ENCODE measurements around the gene ARRB1. TPM values are rescaled to one million over a fixed set of nuclear protein-coding genes. Genes with fewer than 3 reads are reported as not detected.
"Not testable (repeated sequence)": the region's sequence is repeated elsewhere in the genome, so short reads cannot be mapped to it uniquely, and the experiment has no call there.

Gene ARRB1
- total RNA-seq, 1 donor from 2014 or later, result 24.6 TPM

GRCh38 chr11:75375626-75376025 lies 24.2 kb upstream of the ARRB1 start:
- ATAC-seq (ENCODE audit: poor library complexity) (no peak), DNase-seq (no peak)
- intact Hi-C loops (cut with DNase I), result no loop called here

GRCh38 chr11:75374646-75375045 lies 23.2 kb upstream of the ARRB1 start:
- DNase-seq, result no peak
- ATAC-seq (ENCODE audit: poor library complexity), result no peak
- intact Hi-C loops (cut with DNase I), result no loop called here

GRCh38 chr11:75373201-75373600 lies 21.7 kb upstream of the ARRB1 start:
- ATAC-seq (ENCODE audit: poor library complexity), result no peak
- DNase-seq, result no peak
- intact Hi-C loops (cut with DNase I), result no loop called here

DNA sequence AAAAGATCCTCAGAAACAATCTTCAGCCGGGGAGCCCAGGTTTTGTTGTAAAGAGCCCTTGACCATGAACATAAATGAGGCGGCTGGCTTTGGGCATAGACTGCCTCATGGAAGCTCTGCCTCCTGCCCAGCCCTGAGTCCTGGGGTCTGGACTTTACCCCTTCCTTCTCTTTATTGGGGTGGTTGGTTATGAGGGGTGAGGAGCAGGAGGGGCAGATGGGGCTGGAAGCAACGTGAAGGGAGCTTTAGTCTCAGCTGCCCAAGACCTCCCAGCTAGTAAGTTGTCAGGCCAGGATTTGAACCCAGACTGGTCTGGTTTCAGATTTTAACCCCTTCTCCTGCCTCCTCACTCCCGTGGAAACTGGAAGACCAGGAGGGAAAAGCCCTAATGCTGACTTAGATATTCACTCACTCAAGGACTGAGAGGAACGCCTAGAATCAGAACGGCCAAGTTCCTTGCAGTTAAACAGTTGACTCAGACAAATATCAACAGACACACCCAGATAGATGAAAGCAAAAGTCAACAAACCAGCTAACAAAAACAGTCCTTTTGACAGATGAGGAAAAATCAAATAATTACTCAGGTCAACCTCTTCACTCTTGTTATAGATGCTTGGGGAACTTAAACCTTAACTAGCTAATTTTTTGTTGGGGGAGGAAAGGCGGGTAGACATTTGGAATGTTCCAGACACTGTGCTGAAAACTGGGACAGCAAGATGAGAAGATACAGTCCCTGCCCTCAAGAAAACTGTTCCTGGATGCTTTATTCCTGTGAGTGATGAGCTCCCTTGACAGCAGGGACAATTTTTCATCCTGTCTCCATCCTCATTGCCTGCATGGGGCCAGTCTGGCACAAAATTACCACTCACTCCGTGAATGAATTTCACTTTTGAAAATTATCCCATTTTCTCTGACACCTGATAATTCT lies 20.8 kb upstream of the ARRB1 start:
- DNase-seq (no peak), ATAC-seq (ENCODE audit: poor library complexity) (peak; percentile 68)
- intact Hi-C loops (cut with DNase I), result no loop called here

GRCh38 chr11:75369560-75370255 lies 18.2 kb upstream of the ARRB1 start:
- intact Hi-C loops (cut with DNase I), result no loop called here

GRCh38 chr11:75366826-75367225 lies 15.4 kb upstream of the ARRB1 start:
- ATAC-seq (ENCODE audit: poor library complexity); DNase-seq; intact Hi-C loops (cut with DNase I): not testable (repeated sequence)

More at GRCh38 chr11:75369560-75370255, 18.2 kb upstream of the ARRB1 start:
- ATAC-seq (ENCODE audit: poor library complexity) (peak; percentile 69), DNase-seq (peak; percentile 46)

DNA sequence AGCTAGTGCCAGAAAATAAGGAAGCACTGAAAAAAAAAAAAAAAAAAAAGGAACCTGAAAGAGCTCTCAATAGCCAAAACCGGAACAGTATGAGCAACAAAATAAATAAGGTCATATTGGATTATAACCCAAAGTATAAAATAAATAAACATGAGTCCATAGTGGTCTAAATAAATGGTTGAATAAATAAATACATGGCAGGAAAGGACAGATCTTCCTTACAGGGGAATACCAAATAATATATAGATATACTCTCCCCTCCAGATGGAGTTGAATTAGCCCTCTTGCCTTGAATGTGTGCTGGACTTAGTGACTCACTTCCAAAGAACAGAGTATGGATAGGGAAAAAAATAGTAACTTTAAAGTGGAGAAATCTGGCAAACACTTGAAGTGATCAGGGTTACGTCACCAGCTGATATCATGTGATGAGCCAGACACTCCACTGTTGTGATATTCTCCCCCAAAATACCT lies 14.3 kb upstream of the ARRB1 start:
- intact Hi-C loops (cut with DNase I), result no loop called here
- ATAC-seq (ENCODE audit: poor library complexity) (no peak), DNase-seq (no peak)

DNA sequence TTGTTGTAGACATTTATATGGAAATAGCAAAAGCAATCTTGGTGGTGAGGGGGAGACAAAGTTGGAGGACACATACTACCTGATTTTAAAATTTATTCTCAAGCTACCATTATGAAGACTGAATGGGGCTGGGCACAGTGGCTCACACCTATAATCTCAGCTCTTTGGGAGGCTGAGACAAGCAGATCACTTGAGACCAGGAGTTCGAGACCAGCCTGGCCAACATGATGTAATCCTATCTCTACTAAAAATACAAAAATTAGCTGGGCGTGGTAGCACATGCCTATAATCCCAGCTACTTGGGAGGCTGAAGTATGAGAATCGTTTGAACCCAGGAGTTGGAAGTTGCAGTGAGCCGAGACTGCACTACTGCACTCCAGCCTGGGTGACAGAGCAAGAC lies 10.8 kb upstream of the ARRB1 start:
- ATAC-seq (ENCODE audit: poor library complexity); intact Hi-C loops (cut with DNase I); DNase-seq: not testable (repeated sequence)

DNA sequence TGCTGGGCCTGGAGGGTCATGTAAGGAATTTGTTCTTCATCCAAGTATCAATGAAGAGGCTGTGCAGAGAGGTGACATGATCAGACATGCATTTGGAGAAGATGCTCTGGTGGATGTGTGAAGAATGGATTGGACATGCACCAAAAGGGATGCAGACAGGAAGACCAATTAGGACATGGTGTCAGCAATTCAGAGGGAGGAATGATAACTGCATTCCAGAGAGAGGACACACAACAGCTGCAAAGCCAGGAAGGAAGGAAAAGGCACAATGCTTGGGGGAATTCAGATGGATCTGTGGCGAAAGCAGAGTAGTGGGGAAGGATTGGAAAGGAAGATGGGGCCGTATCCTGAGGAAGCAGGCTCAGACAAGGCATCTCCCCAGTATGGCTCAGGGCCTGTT lies 5.2 kb upstream of the ARRB1 start:
- intact Hi-C loops (cut with DNase I), result no loop called here
- DNase-seq, result no peak
- ATAC-seq (ENCODE audit: poor library complexity), result no peak

GRCh38 chr11:75355051-75355450 lies 3.6 kb upstream of the ARRB1 start:
- ATAC-seq (ENCODE audit: poor library complexity), result no peak
- no peak for DNase-seq
- intact Hi-C loops (cut with DNase I), result no loop called here

- intact Hi-C loops (cut with DNase I), result no loop called here
- DNase-seq, result no peak
- ATAC-seq (ENCODE audit: poor library complexity), result no peak
Observed at GRCh38 chr11:75352588-75353206, 1.2 kb upstream of the ARRB1 start.

- ATAC-seq (ENCODE audit: poor library complexity) (peak; percentile 63), DNase-seq (peak; percentile 84)
- intact Hi-C loops (cut with DNase I), result no loop called here
Observed at GRCh38 chr11:75351791-75352587, 528 bp upstream of the ARRB1 start.

- intact Hi-C loops (cut with DNase I), result no loop called here
- DNase-seq (peak; percentile 78), ATAC-seq (ENCODE audit: poor library complexity) (peak; percentile 31)
Observed at GRCh38 chr11:75350743-75351540, 519 bp downstream of the ARRB1 start.

DNA sequence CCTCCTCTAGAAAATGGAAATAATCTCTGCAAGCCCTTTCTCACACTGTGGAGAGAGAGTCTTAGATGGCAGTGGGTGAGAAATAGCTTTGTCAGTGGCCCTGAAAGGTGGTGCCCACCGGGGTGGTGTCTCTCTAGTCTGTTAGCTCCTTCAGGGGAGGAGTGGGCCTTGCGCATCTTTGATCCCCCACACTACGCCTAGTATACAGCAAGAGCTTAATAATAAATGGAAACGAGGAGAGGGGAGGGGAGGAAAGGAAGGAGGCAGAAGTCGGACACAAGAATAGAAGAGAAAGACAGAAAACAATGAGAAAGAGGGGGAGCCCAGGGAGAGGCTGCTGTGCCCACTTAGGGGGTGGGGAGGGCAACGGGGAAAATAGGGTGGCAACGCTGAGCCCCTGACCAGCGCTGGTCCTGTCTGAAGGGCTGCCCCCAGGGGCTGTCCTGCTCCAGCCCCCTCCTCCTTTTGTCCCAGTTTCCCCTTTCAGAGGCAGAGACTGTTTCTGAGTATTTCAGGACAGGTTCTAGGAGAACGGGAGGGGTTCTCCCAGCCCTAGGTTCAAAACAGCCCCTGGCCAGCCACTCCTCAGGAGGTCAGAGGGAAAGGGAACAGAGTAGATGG lies 1.2 kb downstream of the ARRB1 start:
- intact Hi-C loops (cut with DNase I), result no loop called here
- no peak for ATAC-seq (ENCODE audit: poor library complexity)
- DNase-seq, result no peak

DNA sequence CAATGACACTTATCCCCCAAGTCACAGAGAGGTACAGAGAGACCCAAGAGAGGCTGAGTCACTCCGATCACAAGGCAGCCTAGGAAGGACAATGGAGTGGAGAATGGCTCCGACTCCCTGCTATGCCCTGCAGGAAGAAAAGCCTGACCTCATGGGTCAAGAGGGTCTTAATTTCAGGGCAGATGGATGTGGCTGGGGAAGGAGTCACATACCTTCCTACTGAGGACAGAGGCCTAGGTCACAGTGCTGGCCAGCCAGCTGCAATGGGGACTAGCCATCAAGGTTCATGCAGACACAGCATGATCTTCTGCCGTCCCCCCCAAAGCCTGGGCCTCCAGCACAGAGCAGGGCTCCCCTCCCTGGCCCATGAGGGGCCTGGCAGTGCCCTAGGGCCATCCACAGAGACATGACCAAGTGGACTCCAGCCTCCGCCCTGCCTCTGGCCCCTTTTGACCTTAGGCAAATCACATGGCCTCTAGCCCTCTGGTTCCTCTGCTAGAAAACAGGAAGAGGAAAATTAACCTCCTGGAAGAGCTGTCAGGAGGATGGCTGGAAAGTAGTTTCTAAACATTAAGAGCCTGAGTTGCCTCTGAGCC lies 1.8 kb downstream of the ARRB1 start:
- peak; percentile 66 for DNase-seq
- intact Hi-C loops (cut with DNase I), result no loop called here
- no peak for ATAC-seq (ENCODE audit: poor library complexity)

GRCh38 chr11:75347781-75348566 lies 3.5 kb downstream of the ARRB1 start:
- DNase-seq, result peak; percentile 57
- ATAC-seq (ENCODE audit: poor library complexity), result no peak
- intact Hi-C loops (cut with DNase I), result no loop called here
